Small intestine (tissue), 7 donors: Measurements from ENCODE around the gene PAXX. TPM values are rescaled to one million over a fixed set of nuclear protein-coding genes. Genes with fewer than 3 reads are reported as not detected.
"Not testable (repeated sequence)": the region's sequence is repeated elsewhere in the genome, so short reads cannot be mapped to it uniquely, and the experiment has no call there.

ENCODE experiments used
- DNase-seq, 2 donors: peaks; one replicate each; pipeline versions ENCODE4 v3.0.0 to v3.0.0-alpha.2; 2013
- FAIRE-seq: peaks from 2 replicates; lab custom pipeline; 2012; peaks lifted over from hg19 to GRCh38; lab: Jason Lieb, UNC
- H3K27ac ChIP-seq, 3 donors: one replicate each; pipeline ENCODE4 v1.5.1; 2013; ENCODE audit warnings: low read length in 2 of 3, mild to moderate bottlenecking in 2 of 3, control low read depth in 1 of 3, inconsistent platforms in 1 of 3, low read depth in 1 of 3, moderate library complexity in 1 of 3
- H3K27me3 ChIP-seq, 3 donors: one replicate each; pipeline ENCODE4 v1.6.1; 2013; ENCODE audit warnings: low read length in 3 of 3, inconsistent platforms in 1 of 3; ENCODE audit not compliant: control insufficient read depth in 3 of 3, insufficient read depth in 3 of 3
- H3K36me3 ChIP-seq, 3 donors: one replicate each; pipeline ENCODE4 v1.6.1; 2013; ENCODE audit warnings: low read length in 3 of 3, inconsistent platforms in 1 of 3, low read depth in 1 of 3, mild to moderate bottlenecking in 1 of 3, moderate library complexity in 1 of 3; ENCODE audit not compliant: control insufficient read depth in 3 of 3, insufficient read depth in 2 of 3
- H3K4me1 ChIP-seq, 3 donors: one replicate each; pipeline ENCODE4 v1.6.1; 2013; ENCODE audit warnings: low read length in 2 of 3, inconsistent platforms in 1 of 3, low read depth in 1 of 3, mild to moderate bottlenecking in 1 of 3, moderate library complexity in 1 of 3; ENCODE audit not compliant: control insufficient read depth in 3 of 3, insufficient read depth in 2 of 3
- H3K4me3 ChIP-seq, 3 donors: one replicate each; pipeline ENCODE4 v1.5.1; 2013; ENCODE audit warnings: low read length in 3 of 3, control low read depth in 1 of 3, inconsistent platforms in 1 of 3, low read depth in 1 of 3, mild to moderate bottlenecking in 1 of 3, moderate library complexity in 1 of 3
- H3K9me3 ChIP-seq, 2 donors: one replicate each; pipeline ENCODE4 v1.6.1; 2013; ENCODE audit warnings: low read depth in 1 of 2, low read length in 1 of 2; ENCODE audit not compliant: control insufficient read depth in 2 of 2, insufficient read depth in 1 of 2
- WGBS, 3 donors: extraction: QIAGEN DNeasy Blood & Tissue Kit; methylation state at CpG; one replicate each; pipeline ENCODE4 v1.1.7; 2013; 5-methylcytosine and 5-hydroxymethylcytosine counted together
- polyA plus RNA-seq, 4 donors: library from polyadenylated mRNA; stranded (reverse) in 3 of 4; unstranded in 1 of 4; fragments of 200-250 nt in 3 of 4; fragments of 120-200 nt in 1 of 4; gene quantifications; one replicate each; pipeline versions ENCODE4 v1.2.1 to v1.2.3, GENCODE V29; 2013
- donor health status: healthy with polysubstance abuse.
- donor health status: control.
- donor health status: control.
- donor health status: Bipolar disorder and iron deficiency.
- donor health status: healthy.

Gene PAXX
- polyA plus RNA-seq, 4 donors: 33.7 to 85.9 (median 75.5) TPM

GRCh38 chr9:136996361-136997292 lies 4.4 kb downstream of the PAXX start, which contains the start of gene CLIC3:
Gene CLIC3 (minus strand): TSS chr9:136996568. CDS start chr9:136996543, 25 bp downstream.
- H3K27me3 ChIP-seq: peaks cover 0 to 42% (median 0%) of the 10 kb centered on the region in 3 donors
- peaks cover 2 to 48% (median 11%) of the 10 kb centered on the region in 3 donors for H3K4me1 ChIP-seq
- H3K27ac ChIP-seq: peak within 1 kb of the TSS in 2 of 3 donors; percentile 66 to 69
- DNase-seq (peak; percentile 51 to 60), FAIRE-seq (no peak)
- H3K36me3 ChIP-seq: peaks cover 0 to 13% (median 0%) of the 10 kb centered on the region in 3 donors
- WGBS, 3 donors: 5 to 17% (median 9%) methylated on average over 29 to 35 of the region's 35 CpGs
- H3K9me3 ChIP-seq: no peaks in the 10 kb centered on the region
- peak within 1 kb of the TSS in 2 of 3 donors; percentile 19 to 30 for H3K4me3 ChIP-seq

GRCh38 chr9:136997371-136997770 lies 5.1 kb downstream of the PAXX start:
- Histone ChIP-seq H3K9me3 (no peaks in the 10 kb centered on the region), H3K36me3 (peaks cover 0 to 13% (median 0%) of the 10 kb centered on the region in 3 donors), H3K4me3 (peak overlapping the region in 1 of 3 donors; percentile 30), H3K27me3 (peaks cover 0 to 42% (median 0%) of the 10 kb centered on the region in 3 donors), H3K4me1 (peaks cover 2 to 48% (median 11%) of the 10 kb centered on the region in 3 donors), H3K27ac (peak overlapping the region in 2 of 3 donors; percentile 28 to 66)
- DNase-seq (no peak), FAIRE-seq (no peak)
- WGBS, 3 donors: 41 to 70% (median 49%) methylated on average over 10 of the region's 10 CpGs

- Histone ChIP-seq H3K9me3 (no peaks in the 10 kb centered on the region), H3K27ac (peak overlapping the region in 2 of 3 donors; percentile 28 to 66), H3K36me3 (peaks cover 0 to 13% (median 0%) of the 10 kb centered on the region in 3 donors), H3K4me1 (peaks cover 2 to 43% (median 11%) of the 10 kb centered on the region in 3 donors), H3K27me3 (peaks cover 0 to 42% (median 0%) of the 10 kb centered on the region in 3 donors), H3K4me3 (no peak overlapping the region)
- no peak for FAIRE-seq
- peak in 1 of 2 donors; percentile 28 for DNase-seq
- WGBS, 3 donors: 51 to 73% (median 55%) methylated on average over 18 of the region's 18 CpGs
Observed at GRCh38 chr9:136997830-136998234, 5.6 kb downstream of the PAXX start.

- peak in 1 of 2 donors; percentile 36 for DNase-seq
Observed at GRCh38 chr9:137000177-137000930, 8.1 kb downstream of the PAXX start.

GRCh38 chr9:137001857-137002645 lies 9.8 kb downstream of the PAXX start:
- no peak overlapping the region for H3K4me3 ChIP-seq
- H3K9me3 ChIP-seq: peaks cover 0 to 22% of the 10 kb centered on the region in 2 donors
- H3K36me3 ChIP-seq: peaks cover 0 to 2% (median 0%) of the 10 kb centered on the region in 3 donors
- DNase-seq: no peak
- peaks cover 0 to 11% (median 0%) of the 10 kb centered on the region in 3 donors for H3K27me3 ChIP-seq
- H3K27ac ChIP-seq: no peak overlapping the region
- 69 to 88% (median 71%) methylated on average over 20 of the region's 20 CpGs for WGBS, 3 donors
- peaks cover 0 to 6% (median 4%) of the 10 kb centered on the region in 3 donors for H3K4me1 ChIP-seq
- no peak for FAIRE-seq

More at GRCh38 chr9:137000177-137000930, 8.1 kb downstream of the PAXX start:
- Histone ChIP-seq H3K9me3 (peaks cover 0 to 8% of the 10 kb centered on the region in 2 donors), H3K27me3 (peaks cover 0 to 27% (median 0%) of the 10 kb centered on the region in 3 donors), H3K4me1 (peaks cover 0 to 21% (median 8%) of the 10 kb centered on the region in 3 donors), H3K36me3 (no peaks in the 10 kb centered on the region), H3K27ac (peak overlapping the region in 2 of 3 donors; percentile 41 to 87), H3K4me3 (no peak overlapping the region)
- FAIRE-seq: no peak
- WGBS, 3 donors: 47 to 64% (median 52%) methylated on average over 10 of the region's 10 CpGs

- H3K27me3 ChIP-seq: peaks cover 0 to 5% (median 0%) of the 10 kb centered on the region in 3 donors
- peaks cover 0 to 6% (median 0%) of the 10 kb centered on the region in 3 donors for H3K4me1 ChIP-seq
- WGBS, 3 donors: 86 to 89% (median 89%) methylated on average over 10 of the region's 10 CpGs
- no peak overlapping the region for H3K4me3 ChIP-seq
- no peak for FAIRE-seq
- peaks cover 0 to 4% (median 0%) of the 10 kb centered on the region in 3 donors for H3K36me3 ChIP-seq
- no peak for DNase-seq
- no peak overlapping the region for H3K27ac ChIP-seq
- H3K9me3 ChIP-seq: peaks cover 0 to 22% of the 10 kb centered on the region in 2 donors
Observed at GRCh38 chr9:137002646-137003041, 10.4 kb downstream of the PAXX start.

GRCh38 chr9:137004285-137004684 lies 12.1 kb downstream of the PAXX start:
- H3K27me3 ChIP-seq, H3K27ac ChIP-seq, DNase-seq, H3K4me3 ChIP-seq, FAIRE-seq, H3K4me1 ChIP-seq, H3K36me3 ChIP-seq: not testable (repeated sequence)
- WGBS, 3 donors: 45 to 47% (median 46%) methylated on average over 14 to 17 of the region's 17 CpGs
- H3K9me3 ChIP-seq: peaks cover 0 to 22% of the 10 kb centered on the region in 2 donors
